Esophagus (tissue), 2 donors: Measurements from ENCODE around the gene TP53BP2. TPM values are rescaled to one million over a fixed set of nuclear protein-coding genes. Genes with fewer than 3 reads are reported as not detected.
A peak's percentile ranks its signal among the peaks of the same experiment; 100 is the strongest.

Experiments used
- H3K27ac ChIP-seq, 2 donors: one replicate each; pipeline ENCODE4 v1.5.1; 2013; ENCODE audit warnings: low read depth in 2 of 2, mild to moderate bottlenecking in 2 of 2, inconsistent platforms in 1 of 2, low read length in 1 of 2, moderate library complexity in 1 of 2
- H3K27me3 ChIP-seq, 2 donors: one replicate each; pipeline ENCODE4 v1.6.1; 2013; ENCODE audit warnings: low read length in 2 of 2, control low read depth in 1 of 2, mild to moderate bottlenecking in 1 of 2; ENCODE audit not compliant: insufficient read depth in 2 of 2, control insufficient read depth in 1 of 2
- H3K36me3 ChIP-seq, 2 donors: one replicate each; pipeline ENCODE4 v1.6.1; 2013; ENCODE audit warnings: low read length in 1 of 2; ENCODE audit not compliant: control insufficient read depth in 2 of 2, insufficient read depth in 2 of 2
- H3K4me1 ChIP-seq, 2 donors: one replicate each; pipeline ENCODE4 v1.6.1; 2013; ENCODE audit warnings: low read length in 1 of 2; ENCODE audit not compliant: control insufficient read depth in 2 of 2, insufficient read depth in 2 of 2
- H3K4me3 ChIP-seq, 2 donors: one replicate each; pipeline ENCODE4 v1.5.1; 2013; ENCODE audit warnings: low read length in 2 of 2, mild to moderate bottlenecking in 2 of 2, low read depth in 1 of 2, moderate library complexity in 1 of 2
- H3K9me3 ChIP-seq, 2 donors: one replicate each; pipeline ENCODE4 v1.6.1; 2013; ENCODE audit warnings: mild to moderate bottlenecking in 2 of 2, low read depth in 1 of 2, low read length in 1 of 2, moderate library complexity in 1 of 2; ENCODE audit not compliant: control insufficient read depth in 2 of 2, insufficient read depth in 1 of 2
- WGBS, 2 donors: extraction: QIAGEN DNeasy Blood & Tissue Kit; methylation state at CpG; one replicate each; pipeline ENCODE4 v1.1.7; 2013; 5-methylcytosine and 5-hydroxymethylcytosine counted together
- polyA plus RNA-seq, 2 donors: library from polyadenylated mRNA; stranded (reverse); fragments of 200-250 nt; gene quantifications; one replicate each; pipeline ENCODE4 v1.2.3, GENCODE V29; 2013
- donor health status: healthy with polysubstance abuse.
- donor health status: Bipolar disorder and iron deficiency.

Gene TP53BP2
- polyA plus RNA-seq, 2 donors = 12.6 to 18.7 TPM

GRCh38 chr1:223763881-223764280, 81.9 kb downstream of the TP53BP2 start:
- no peaks in the 10 kb centered on the region for H3K9me3 ChIP-seq
- H3K36me3 ChIP-seq = peaks cover 22 to 47% of the 10 kb centered on the region in 2 donors
- WGBS, 2 donors = 96 to 98% methylated on average over 5 of the region's 5 CpGs
- H3K4me1 ChIP-seq = no peaks in the 10 kb centered on the region
- H3K4me3 ChIP-seq = no peak overlapping the region
- H3K27ac ChIP-seq = no peak overlapping the region
- no peaks in the 10 kb centered on the region for H3K27me3 ChIP-seq

DNA sequence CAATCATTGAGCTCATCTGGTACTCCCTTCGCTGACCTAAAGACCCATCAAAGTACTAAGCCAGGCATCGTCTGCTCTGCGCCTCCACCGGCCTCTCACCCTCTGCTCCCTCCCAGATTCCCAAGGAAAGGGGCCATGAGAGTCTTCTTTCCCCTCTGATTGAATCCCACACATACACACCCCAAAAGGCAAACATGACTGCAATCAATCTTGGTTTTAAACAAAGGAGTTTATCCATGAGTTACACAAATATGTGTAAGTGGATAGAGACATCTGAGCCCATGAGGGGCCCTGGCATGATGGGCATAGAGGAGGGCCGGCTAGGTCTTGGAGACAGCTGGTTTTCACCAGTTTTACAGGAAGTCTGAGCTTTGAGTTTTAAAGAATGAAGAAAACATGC, 82.5 kb downstream of the TP53BP2 start:
- WGBS, 2 donors = 93 to 94% methylated on average over 5 of the region's 5 CpGs
- no peaks in the 10 kb centered on the region for H3K4me1 ChIP-seq
- H3K36me3 ChIP-seq = peaks cover 22 to 48% of the 10 kb centered on the region in 2 donors
- H3K27me3 ChIP-seq = no peaks in the 10 kb centered on the region
- no peak overlapping the region for H3K4me3 ChIP-seq
- H3K9me3 ChIP-seq = no peaks in the 10 kb centered on the region
- no peak overlapping the region for H3K27ac ChIP-seq

DNA sequence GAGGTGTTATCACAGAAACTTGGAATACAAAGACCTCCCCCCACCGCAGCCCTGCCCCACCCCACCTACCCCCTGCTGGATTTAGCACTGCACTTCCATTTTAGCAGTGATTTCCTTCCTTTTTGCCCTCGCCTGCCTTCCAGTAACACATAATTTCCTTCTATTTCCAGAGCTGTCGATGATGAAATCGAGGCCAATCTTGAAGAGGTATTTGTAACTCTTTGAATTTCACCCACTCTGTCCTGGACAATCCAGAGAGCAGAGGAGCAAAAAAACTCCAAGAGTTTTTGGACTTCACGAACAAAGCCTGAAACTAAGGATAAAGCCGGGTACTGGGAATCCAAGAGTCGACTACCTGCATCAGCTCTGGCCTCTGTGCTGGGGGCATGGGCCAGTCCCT, 84.3 kb downstream of the TP53BP2 start:
- H3K27ac ChIP-seq = no peak overlapping the region
- H3K4me1 ChIP-seq = no peaks in the 10 kb centered on the region
- no peaks in the 10 kb centered on the region for H3K9me3 ChIP-seq
- H3K4me3 ChIP-seq = no peak overlapping the region
- whole genome bisulfite sequencing, 2 donors = 85 to 86% methylated on average over 7 of the region's 7 CpGs
- H3K27me3 ChIP-seq = no peaks in the 10 kb centered on the region
- peaks cover 22 to 60% of the 10 kb centered on the region in 2 donors for H3K36me3 ChIP-seq

- H3K27ac ChIP-seq = no peak overlapping the region
- H3K4me3 ChIP-seq = no peak overlapping the region
- H3K36me3 ChIP-seq = peaks cover 27 to 65% of the 10 kb centered on the region in 2 donors
- no peaks in the 10 kb centered on the region for H3K9me3 ChIP-seq
- H3K4me1 ChIP-seq = no peaks in the 10 kb centered on the region
- WGBS, 2 donors = 81 to 86% methylated on average over 6 of the region's 6 CpGs
- H3K27me3 ChIP-seq = no peaks in the 10 kb centered on the region
Observed at GRCh38 chr1:223760833-223761232, 84.9 kb downstream of the TP53BP2 start.

GRCh38 chr1:223759273-223759672, 86.5 kb downstream of the TP53BP2 start:
- Histone ChIP-seq H3K4me3 (no peak overlapping the region), H3K36me3 (peaks cover 33 to 66% of the 10 kb centered on the region in 2 donors), H3K4me1 (peaks cover 0 to 2% of the 10 kb centered on the region in 2 donors), H3K27ac (no peak overlapping the region), H3K9me3 (no peaks in the 10 kb centered on the region), H3K27me3 (no peaks in the 10 kb centered on the region)
- 87 to 89% methylated on average over 13 of the region's 13 CpGs for WGBS, 2 donors

- Histone ChIP-seq H3K27me3 (no peaks in the 10 kb centered on the region), H3K4me1 (peaks cover 0 to 2% of the 10 kb centered on the region in 2 donors), H3K27ac (no peak overlapping the region), H3K36me3 (peaks cover 33 to 67% of the 10 kb centered on the region in 2 donors), H3K9me3 (no peaks in the 10 kb centered on the region), H3K4me3 (no peak overlapping the region)
- 92 to 97% methylated on average over 9 of the region's 9 CpGs for WGBS, 2 donors
Observed at GRCh38 chr1:223758734-223759133, 87.0 kb downstream of the TP53BP2 start.

- Histone ChIP-seq H3K9me3 (no peaks in the 10 kb centered on the region), H3K4me1 (peaks cover 0 to 2% of the 10 kb centered on the region in 2 donors), H3K27me3 (no peaks in the 10 kb centered on the region), H3K36me3 (peaks cover 42 to 68% of the 10 kb centered on the region in 2 donors), H3K4me3 (no peak overlapping the region), H3K27ac (peak overlapping the region in 1 of 2 donors; percentile 24)
- WGBS, 2 donors = 69 to 74% methylated on average over 20 of the region's 20 CpGs
Observed at GRCh38 chr1:223756806-223757700, 88.7 kb downstream of the TP53BP2 start.

DNA sequence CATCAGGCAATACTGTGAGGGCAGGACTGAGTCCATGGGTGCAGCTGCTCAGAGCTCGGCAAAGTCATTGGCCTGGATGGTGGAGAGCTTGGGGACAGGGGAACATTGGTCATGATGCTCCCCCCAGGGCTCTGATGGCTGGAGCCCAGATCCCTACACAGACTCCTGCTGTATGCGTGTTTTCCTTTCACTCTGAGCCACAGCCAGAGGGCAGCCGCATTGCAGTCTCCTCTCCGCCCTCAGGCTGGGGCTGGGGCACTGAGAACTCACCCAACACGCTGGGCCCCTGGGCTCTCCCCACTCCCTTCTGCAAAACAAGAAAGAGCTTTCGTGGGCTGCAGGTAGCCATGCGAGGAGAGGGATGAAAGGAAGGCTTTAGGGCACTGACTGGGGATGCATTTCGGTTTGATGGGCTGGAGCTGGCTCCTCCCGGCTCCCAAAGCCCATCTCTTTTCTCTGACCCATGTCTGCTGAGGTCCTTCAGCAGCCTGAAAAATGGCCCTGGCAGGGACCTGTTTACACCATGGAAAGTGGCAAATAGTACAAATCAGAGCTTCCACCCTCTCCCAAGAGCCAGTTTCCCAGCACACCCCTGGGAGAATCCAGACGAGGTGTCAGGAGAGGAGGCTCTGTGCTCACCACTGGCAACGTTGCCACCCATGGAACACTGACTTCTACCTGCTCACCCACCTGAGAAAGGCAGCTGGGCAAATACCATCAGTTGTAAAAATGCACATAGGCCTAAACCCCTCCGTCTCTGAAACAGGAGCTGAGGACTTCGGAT, 89.6 kb downstream of the TP53BP2 start:
- WGBS, 2 donors = 67 to 71% methylated on average over 13 of the region's 13 CpGs
- no peak overlapping the region for H3K4me3 ChIP-seq
- no peaks in the 10 kb centered on the region for H3K9me3 ChIP-seq
- H3K27me3 ChIP-seq = no peaks in the 10 kb centered on the region
- peaks cover 0 to 2% of the 10 kb centered on the region in 2 donors for H3K4me1 ChIP-seq
- peaks cover 50 to 67% of the 10 kb centered on the region in 2 donors for H3K36me3 ChIP-seq
- no peak overlapping the region for H3K27ac ChIP-seq

DNA sequence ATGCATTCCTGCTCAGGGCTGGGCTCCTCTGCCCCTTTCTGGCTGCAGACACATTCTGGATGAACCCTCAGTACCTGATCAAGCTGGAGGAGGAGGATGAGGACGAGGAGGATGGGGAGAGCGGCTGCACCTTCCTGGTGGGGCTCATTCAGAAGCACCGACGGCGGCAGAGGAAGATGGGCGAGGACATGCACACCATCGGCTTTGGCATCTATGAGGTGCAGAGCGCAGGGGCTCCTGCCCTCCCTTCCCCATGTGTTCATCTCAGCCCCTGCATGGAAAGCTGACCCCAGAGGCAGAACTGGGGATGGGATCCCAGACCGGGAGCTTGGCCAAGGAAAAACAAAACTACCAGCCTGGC, 90.3 kb downstream of the TP53BP2 start:
- WGBS, 2 donors = 89 to 93% methylated on average over 9 of the region's 9 CpGs
- no peak overlapping the region for H3K4me3 ChIP-seq
- no peak overlapping the region for H3K27ac ChIP-seq
- H3K36me3 ChIP-seq = peaks cover 54 to 68% of the 10 kb centered on the region in 2 donors
- no peaks in the 10 kb centered on the region for H3K9me3 ChIP-seq
- H3K27me3 ChIP-seq = no peaks in the 10 kb centered on the region
- peaks cover 0 to 2% of the 10 kb centered on the region in 2 donors for H3K4me1 ChIP-seq
